DND-41 (cell line): ENCODE measurements around the gene FSIP2.

Experiments
- CTCF ChIP-seq: IDR thresholded peaks from 2 replicates; pipeline ENCODE4 v1.5.1; 2012; ENCODE audit warnings: borderline replicate concordance, low read length, moderate library complexity, mild to moderate bottlenecking; ENCODE audit not compliant: poor library complexity, severe bottlenecking; ENCODE audit errors: extremely low read depth
- EZH2 ChIP-seq: IDR thresholded peaks from 3 replicates; pipeline ENCODE4 v1.6.1; 2012; ENCODE audit warnings: borderline replicate concordance, low read depth, mild to moderate bottlenecking, moderate library complexity, low read length, inconsistent platforms; ENCODE audit not compliant: severe bottlenecking

- TF ChIP-seq CTCF = no peak
- no peak for TF ChIP-seq EZH2
Observed at GRCh38 chr2:185806783-185807182, 68.2 kb downstream of the FSIP2 start.
